ENCODE results near the gene NPAS3. TPM values are rescaled to one million over a fixed set of nuclear protein-coding genes. Genes with fewer than 3 reads are reported as not detected.

The NPAS3 gene
- total RNA-seq, 1 donor from 2014 or later: 0.05 TPM

GRCh38 chr14:33734387-33734786 is 795.7 kb downstream of the NPAS3 start:
- intact Hi-C loops (cut with micrococcal nuclease): no loop called here

GRCh38 chr14:33736299-33736825 is 797.7 kb downstream of the NPAS3 start:
- intact Hi-C loops (cut with micrococcal nuclease): no loop called here

- intact Hi-C loops (cut with micrococcal nuclease): no loop called here
Measured at GRCh38 chr14:33736979-33737378, 798.3 kb downstream of the NPAS3 start.

GRCh38 chr14:33737446-33737845 is 798.8 kb downstream of the NPAS3 start:
- intact Hi-C loops (cut with micrococcal nuclease): no loop called here

- intact Hi-C loops (cut with micrococcal nuclease): no loop called here
Measured at GRCh38 chr14:33738029-33738428, 799.4 kb downstream of the NPAS3 start.

- intact Hi-C loops (cut with micrococcal nuclease): no loop called here
Measured at GRCh38 chr14:33738491-33738890, 799.8 kb downstream of the NPAS3 start.

- intact Hi-C loops (cut with micrococcal nuclease): no loop called here
Measured at GRCh38 chr14:33740531-33740930, 801.9 kb downstream of the NPAS3 start.

- intact Hi-C loops (cut with micrococcal nuclease): no loop called here
Measured at GRCh38 chr14:33742166-33742565, 803.5 kb downstream of the NPAS3 start.

- intact Hi-C loops (cut with micrococcal nuclease): no loop called here
Measured at GRCh38 chr14:33745163-33745562, 806.5 kb downstream of the NPAS3 start.

- intact Hi-C loops (cut with micrococcal nuclease): no loop called here
Measured at GRCh38 chr14:33747749-33748148, 809.1 kb downstream of the NPAS3 start.

- intact Hi-C loops (cut with micrococcal nuclease): no loop called here
Measured at GRCh38 chr14:33754261-33754660, 815.6 kb downstream of the NPAS3 start.

- intact Hi-C loops (cut with micrococcal nuclease): no loop called here
Measured at GRCh38 chr14:33755358-33755757, 816.7 kb downstream of the NPAS3 start.

- intact Hi-C loops (cut with micrococcal nuclease): no loop called here
Measured at GRCh38 chr14:33756833-33757232, 818.2 kb downstream of the NPAS3 start.

GRCh38 chr14:33758547-33758946 is 819.9 kb downstream of the NPAS3 start:
- intact Hi-C loops (cut with micrococcal nuclease): no loop called here

GRCh38 chr14:33762161-33762851 is 823.6 kb downstream of the NPAS3 start:
- intact Hi-C loops (cut with micrococcal nuclease): no loop called here

GRCh38 chr14:33764876-33765650 is 826.4 kb downstream of the NPAS3 start:
- intact Hi-C loops (cut with micrococcal nuclease): no loop called here

- intact Hi-C loops (cut with micrococcal nuclease): no loop called here
Measured at GRCh38 chr14:33767586-33768457, 829.1 kb downstream of the NPAS3 start.

- intact Hi-C loops (cut with micrococcal nuclease): no loop called here
Measured at GRCh38 chr14:33768458-33768830, 829.8 kb downstream of the NPAS3 start.

- intact Hi-C loops (cut with micrococcal nuclease): no loop called here
Measured at GRCh38 chr14:33773205-33774030, 834.7 kb downstream of the NPAS3 start.

- intact Hi-C loops (cut with micrococcal nuclease): no loop called here
Measured at GRCh38 chr14:33774161-33774560, 835.5 kb downstream of the NPAS3 start.
